GM21390 (cell line): Measurements from ENCODE around the gene SEMA4D.
"Not testable (repeated sequence)": the region's sequence is repeated elsewhere in the genome, so short reads cannot be mapped to it uniquely, and the experiment has no call there.

Source experiments
- ATAC-seq: cut with Tn5 transposase; IDR thresholded peaks from one replicate; pipeline ENCODE4 v1.9.1; 2021; ENCODE audit not compliant: unreplicated experiment

Gene SEMA4D

DNA sequence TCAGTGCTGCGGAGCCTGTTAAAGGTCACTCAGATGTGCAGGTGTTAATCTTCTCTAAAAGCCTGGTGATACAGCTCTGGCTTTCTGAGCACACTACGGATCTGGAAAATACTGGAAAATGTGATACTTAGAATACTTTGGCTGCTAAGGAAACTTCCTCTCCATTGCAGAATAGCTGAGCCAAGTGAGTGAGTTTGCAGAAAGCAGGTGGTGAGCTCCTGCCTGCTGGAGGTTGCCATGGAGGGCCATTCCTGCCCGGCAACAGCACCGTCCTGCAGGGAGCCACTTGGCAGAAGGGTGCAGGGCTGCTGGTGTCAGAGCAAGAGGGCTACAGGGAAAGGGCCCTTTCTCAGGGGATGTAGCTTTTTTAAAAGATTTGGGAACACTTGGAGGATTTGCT is 138.9 kb downstream of the SEMA4D start:
- no peak for ATAC-seq

- no peak for ATAC-seq
These were observed 139.5 kb downstream of the SEMA4D start for GRCh38 chr9:89358376-89358916.

- ATAC-seq: no peak
These were observed 140.3 kb downstream of the SEMA4D start for GRCh38 chr9:89357331-89358197.

DNA sequence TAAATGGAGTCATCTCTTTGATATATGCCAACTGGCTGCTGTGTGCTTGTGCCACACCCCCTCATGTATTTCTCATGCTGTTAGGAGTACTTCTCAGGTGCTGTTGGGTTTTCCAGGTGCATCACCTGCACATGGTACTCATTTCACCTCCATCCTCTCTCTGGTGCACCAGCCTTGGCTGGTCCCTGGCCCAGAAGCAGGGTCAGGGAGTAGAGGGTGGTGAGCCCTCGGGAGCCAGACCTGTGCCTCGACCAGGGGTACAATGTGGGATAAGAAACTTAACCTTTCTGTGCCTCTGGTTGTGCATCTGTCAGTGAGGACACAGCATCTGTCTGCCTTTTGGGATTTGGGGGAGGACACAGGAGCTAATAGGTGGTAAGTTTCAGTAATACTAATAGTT is 141.1 kb downstream of the SEMA4D start:
- ATAC-seq: no peak

DNA sequence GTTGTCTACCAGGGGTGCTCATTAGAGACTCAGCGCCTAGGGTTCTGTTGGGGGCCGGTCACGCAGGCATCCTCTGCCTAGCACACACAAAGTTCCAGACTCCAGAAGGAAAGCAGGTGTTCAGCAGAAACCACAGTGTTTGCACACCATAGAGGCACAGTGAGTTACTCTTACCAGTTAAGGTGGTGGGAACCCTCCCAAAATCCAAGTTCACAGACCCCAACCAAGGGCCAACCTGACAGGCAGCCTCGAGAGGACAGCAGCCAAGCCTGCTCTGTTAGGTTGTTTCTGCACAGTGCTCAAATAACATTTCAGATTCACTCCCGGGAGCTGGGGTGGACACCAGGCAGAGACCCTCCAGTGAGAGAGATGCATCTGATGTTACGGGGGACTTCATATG is 143.4 kb downstream of the SEMA4D start:
- ATAC-seq: no peak

DNA sequence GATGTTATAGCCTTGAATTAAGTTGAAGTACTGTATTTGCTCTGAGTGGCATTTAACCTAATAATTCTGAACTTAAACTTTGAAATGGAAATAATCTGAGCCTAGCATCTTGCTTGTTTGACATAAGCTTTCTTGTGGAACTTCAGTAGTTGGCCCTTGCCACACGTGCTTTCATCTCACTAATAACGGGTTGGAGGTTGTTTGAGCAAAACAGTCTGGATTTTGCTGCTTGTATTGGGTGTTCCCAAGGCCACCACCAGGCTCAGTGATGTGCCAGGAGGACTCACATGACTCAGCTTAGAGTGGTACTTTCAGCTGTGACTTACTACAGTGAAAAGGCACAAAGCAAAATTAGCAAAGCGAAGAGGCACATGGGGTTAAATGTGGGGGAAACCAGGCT is 143.9 kb downstream of the SEMA4D start:
- no peak for ATAC-seq

DNA sequence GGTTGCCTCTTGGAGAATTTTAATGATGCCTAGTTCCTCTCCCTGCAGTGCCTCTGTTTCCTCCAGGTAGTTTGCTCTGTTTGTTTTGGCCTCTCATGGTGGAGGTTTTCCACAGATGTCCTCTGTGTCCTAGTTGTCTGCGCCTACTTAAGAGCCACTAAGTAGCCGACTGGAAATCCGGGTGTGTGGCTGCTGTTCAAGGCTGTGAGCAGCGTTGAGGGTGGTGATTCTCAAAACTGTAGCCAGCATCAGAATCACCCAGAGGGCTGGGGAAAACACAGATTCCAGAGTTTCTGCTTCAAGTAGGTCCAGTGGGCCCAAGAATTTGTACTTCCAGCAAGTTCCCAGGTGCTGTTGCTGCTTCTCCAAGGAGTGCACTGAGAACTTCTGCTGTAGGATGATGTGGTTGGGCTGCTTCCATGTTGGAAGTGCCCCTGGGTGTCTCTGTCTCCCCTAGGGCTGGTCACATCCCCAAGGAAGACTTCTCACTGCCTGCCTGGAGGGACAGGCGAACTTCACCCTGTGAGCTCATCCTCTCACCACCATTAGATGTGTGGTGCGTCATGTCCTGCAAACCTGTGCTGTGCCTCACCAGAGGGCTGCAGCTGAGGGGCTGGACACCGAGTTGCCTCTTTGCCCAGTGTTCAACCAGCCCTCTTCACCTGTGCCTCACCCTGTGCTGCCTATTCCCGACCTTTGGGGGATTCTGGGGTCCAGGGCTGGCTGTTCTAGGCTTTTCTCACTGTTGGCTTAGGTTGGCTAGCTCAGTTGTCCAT is 144.9 kb downstream of the SEMA4D start:
- ATAC-seq: no peak

- no peak for ATAC-seq
These were observed 145.5 kb downstream of the SEMA4D start for GRCh38 chr9:89352451-89352850.

DNA sequence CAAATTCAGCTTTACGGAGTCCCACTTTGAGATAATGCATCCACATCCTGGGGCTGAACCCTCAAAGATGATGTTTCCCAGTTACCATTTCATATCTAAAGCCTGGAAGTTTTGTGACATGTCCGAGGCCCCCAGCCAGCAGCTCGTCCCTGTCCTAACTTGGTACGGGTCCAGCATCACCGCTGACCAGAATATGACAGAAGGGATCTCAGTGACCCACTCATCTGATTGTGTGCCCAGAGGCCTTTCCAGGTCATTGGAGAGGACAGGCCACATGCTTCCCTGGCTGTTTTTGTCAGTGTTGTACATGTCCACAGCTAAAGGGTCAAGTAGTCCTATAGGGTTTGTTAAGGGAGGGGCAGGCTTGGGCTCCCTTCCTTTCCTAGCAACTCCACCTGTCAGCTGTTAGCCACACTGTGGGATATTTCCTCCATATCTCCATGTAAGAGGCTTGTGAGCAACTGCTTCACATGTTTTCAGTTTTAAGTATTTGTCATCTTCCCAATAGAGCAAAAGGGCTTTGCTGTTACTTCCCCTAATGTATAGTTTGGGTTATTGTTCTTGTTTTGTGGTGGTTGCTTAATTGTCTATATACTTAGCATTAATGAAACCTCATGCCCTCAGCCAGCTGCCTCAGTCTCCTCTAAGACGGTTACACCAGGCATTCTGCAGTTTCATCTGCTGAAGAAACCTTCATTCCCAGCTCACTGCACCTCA is 146.2 kb downstream of the SEMA4D start:
- ATAC-seq: no peak

DNA sequence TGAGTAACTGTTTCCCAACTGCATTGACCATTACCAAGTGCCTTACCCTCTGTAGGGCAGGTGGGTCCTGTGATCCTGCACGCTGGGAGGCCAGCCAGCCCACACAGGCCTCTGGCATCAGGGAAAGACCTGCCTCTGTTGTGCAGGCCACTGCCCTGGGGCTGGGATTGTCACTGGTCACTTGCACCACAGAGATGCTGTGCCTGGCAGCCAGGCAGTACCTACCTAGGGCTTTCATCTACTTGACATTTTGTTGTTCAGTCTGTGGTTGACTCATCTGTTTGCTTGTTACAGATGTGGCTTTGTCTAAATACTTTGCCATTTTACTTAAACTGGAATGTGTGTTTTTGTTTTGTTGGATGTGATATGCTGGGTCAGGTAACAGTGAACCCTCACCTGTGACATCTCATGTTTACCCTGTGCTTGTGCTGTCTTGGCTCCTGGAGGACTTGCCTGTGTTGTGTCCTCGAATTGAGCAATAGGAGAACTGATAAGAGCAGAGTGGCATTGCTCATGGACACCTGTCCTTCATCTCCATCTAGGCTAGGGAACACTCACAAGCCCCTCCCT is 146.8 kb downstream of the SEMA4D start:
- no peak for ATAC-seq

DNA sequence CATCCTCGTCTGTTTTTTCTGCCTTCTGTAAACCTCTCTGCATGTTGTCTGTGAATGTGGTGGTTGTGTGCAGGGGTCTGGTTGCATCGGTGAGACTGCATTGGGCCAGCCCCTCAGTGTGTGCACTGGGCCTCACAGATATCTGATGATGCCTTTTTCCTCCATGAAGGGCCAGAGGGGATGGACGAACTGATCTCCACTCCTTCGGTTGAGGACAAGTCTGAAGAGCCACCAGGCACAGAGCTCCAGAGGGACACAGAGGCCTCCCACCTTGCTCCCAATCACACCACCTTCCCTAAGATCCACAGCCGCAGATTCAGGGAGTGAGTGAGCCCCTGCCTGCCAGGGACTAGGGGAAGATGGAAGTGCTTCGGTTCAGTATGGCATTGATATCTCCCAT is 148.3 kb downstream of the SEMA4D start:
- no peak for ATAC-seq

- no peak for ATAC-seq
These were observed 150.3 kb downstream of the SEMA4D start for GRCh38 chr9:89347651-89348050.

DNA sequence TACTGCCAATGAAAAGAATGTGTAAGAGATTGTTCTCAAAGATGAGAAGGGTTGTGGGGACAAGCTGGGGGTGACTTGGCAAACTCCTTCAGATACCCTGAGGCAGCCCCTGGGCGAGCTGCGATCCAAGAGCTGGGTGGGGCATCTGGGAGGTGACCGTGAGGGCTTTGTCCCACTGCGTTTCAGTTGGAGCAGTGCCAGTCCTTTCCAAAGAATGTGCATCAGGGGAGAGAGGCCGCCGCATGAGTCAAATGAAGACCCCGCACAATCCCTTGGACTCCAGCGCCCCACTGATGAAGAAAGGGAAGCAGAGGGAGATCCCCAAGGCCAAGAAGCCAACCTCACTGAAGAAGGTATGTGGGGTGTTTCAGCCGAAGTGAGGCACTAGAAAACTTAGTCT is 151.2 kb downstream of the SEMA4D start:
- no peak for ATAC-seq

- ATAC-seq: no peak
These were observed 152.4 kb downstream of the SEMA4D start for GRCh38 chr9:89345476-89345875.

GRCh38 chr9:89343812-89344211 is 154.1 kb downstream of the SEMA4D start:
- ATAC-seq: not testable (repeated sequence)

DNA sequence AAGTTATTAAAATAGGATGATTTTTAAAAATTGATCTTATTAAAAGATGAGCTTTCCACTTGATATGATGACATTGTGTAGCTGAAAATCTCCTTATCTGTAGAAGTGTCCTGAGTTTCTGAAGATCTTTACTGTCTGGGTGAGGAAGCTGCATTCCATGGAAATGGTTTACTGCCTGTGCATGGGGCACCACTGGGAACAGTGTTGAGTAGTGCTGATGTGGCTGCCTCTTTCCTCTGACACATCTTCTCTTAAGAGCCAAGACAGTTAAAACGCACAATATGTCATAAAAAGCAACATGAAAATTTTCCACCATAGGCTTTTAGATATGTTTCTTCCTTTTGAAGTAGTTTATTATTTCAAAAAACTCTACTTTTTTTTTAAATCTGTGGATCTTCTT is 155.0 kb downstream of the SEMA4D start:
- ATAC-seq: no peak

GRCh38 chr9:89342213-89342612 is 155.7 kb downstream of the SEMA4D start:
- no peak for ATAC-seq

DNA sequence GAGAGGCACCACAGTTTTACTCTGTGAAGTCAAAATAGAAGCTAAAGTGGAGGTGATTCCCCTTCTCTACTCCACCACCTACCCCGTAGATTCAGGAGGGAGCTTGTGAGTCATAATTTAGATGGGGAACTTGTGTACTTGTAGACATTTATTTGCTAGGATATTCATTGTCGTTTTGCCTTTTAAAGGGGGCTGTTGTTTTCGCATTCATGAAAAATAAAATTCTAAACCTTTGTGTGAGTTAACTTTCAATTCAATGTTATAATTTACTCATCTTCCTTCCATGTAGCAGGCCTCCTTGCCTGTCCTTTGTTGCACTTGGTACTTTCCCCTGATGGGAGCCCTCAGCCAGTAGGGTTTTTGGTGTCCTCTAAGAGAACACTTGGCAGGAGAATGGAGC is 157.6 kb downstream of the SEMA4D start:
- peak; percentile 54 for ATAC-seq

GRCh38 chr9:89339807-89340206 is 158.1 kb downstream of the SEMA4D start:
- peak; percentile 43 for ATAC-seq

- ATAC-seq: no peak
These were observed 167.4 kb downstream of the SEMA4D start for GRCh38 chr9:89330513-89330912.

- ATAC-seq: no peak
These were observed 168.0 kb downstream of the SEMA4D start for GRCh38 chr9:89329917-89330316.
